GM18861 (cell line): ENCODE measurements around the gene B4GALT5.
"Not testable (repeated sequence)": the region's sequence is repeated elsewhere in the genome, so short reads cannot be mapped to it uniquely, and the experiment has no call there.

ENCODE experiments used
- ATAC-seq: cut with Tn5 transposase; IDR thresholded peaks from one replicate; pipeline ENCODE4 v1.9.1; 2021; ENCODE audit not compliant: unreplicated experiment

Gene B4GALT5

GRCh38 chr20:49737260-49737659 is 23.6 kb upstream of the B4GALT5 start:
- no peak for ATAC-seq

- ATAC-seq: no peak
Observed at GRCh38 chr20:49729780-49730179, 16.1 kb upstream of the B4GALT5 start.

GRCh38 chr20:49727894-49728885 is 14.5 kb upstream of the B4GALT5 start:
- ATAC-seq: no peak

DNA sequence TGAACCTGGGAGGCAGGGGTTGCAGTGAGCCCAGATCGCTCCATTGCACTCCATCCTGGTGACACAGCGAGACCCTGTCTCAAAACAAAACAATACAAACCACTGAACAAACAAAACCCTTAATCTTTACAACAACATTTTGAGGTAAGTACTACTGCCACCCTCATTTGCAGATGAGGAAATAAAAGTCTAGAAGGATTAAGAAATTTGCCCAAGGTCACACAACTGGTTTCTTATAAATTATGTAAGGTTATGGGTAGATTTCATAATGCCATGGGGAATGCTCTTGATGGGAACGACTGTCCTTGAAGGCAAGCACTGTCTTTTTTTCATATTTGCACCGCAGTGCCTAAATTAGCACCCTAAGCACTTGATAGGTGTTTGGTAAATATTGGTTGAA is 13.8 kb upstream of the B4GALT5 start:
- no peak for ATAC-seq

DNA sequence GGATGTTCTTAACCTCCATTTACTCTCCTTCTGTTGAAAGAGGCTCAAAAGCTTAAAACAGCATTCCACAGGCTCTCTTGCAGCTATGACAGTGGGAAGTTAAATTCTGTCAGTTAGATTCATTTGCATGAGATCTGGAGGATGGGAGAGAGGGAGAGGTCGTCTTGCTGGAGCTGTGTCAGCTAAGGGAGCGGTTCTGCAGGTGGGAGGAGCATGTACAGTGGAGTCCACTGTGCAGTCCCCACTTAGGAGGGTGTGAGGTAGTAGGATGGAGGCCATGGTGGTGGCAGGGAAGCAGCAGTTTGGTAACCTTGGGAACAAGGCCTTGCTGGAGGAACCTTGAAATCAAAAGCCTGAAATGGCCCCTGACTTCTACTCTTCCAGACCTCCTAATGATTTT is 12.0 kb upstream of the B4GALT5 start:
- no peak for ATAC-seq

GRCh38 chr20:49725224-49725606 is 11.5 kb upstream of the B4GALT5 start:
- not testable (repeated sequence) for ATAC-seq

- ATAC-seq: no peak
Observed at GRCh38 chr20:49724408-49725223, 10.9 kb upstream of the B4GALT5 start.

GRCh38 chr20:49723758-49724157 is 10.1 kb upstream of the B4GALT5 start:
- ATAC-seq: not testable (repeated sequence)

- not testable (repeated sequence) for ATAC-seq
Observed at GRCh38 chr20:49721326-49721725, 7.6 kb upstream of the B4GALT5 start.

GRCh38 chr20:49715466-49715865 is 1.8 kb upstream of the B4GALT5 start:
- ATAC-seq: no peak

GRCh38 chr20:49712996-49713752 is 504 bp downstream of the B4GALT5 start:
- peak; percentile 21 for ATAC-seq

DNA sequence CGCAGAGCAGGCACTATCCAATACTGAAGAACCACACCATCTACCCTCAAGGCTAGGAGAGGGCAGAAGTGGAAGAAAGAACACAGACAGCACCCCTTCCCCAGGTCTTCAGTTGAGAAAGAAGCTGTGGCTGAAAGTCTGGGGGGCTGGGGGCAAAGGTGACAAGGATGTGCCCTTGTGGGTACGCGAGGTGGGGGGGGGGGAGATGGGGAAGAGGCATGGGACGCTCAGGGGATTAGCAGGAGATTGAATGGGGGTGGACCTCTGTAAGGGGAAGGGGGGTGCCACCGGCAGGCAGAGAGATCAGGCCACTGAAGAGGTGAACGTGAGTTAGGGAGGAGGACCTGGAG is 1.1 kb downstream of the B4GALT5 start:
- no peak for ATAC-seq

GRCh38 chr20:49712118-49712517 is 1.6 kb downstream of the B4GALT5 start:
- no peak for ATAC-seq

DNA sequence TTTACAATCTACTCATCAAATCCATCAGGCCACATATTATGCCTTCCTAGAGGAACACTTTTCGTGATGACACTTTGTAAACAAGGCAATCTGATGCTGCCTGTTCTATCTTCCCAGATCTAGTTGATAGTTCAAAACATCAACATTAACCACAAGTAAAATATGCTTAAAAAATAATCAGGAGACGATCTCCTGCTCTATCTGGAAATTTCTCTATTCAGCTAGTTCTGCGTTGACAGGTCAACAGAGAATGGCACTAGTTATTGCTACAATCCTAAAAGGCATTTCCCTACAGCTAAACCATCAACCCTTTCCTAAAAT is 2.1 kb downstream of the B4GALT5 start:
- ATAC-seq: no peak

DNA sequence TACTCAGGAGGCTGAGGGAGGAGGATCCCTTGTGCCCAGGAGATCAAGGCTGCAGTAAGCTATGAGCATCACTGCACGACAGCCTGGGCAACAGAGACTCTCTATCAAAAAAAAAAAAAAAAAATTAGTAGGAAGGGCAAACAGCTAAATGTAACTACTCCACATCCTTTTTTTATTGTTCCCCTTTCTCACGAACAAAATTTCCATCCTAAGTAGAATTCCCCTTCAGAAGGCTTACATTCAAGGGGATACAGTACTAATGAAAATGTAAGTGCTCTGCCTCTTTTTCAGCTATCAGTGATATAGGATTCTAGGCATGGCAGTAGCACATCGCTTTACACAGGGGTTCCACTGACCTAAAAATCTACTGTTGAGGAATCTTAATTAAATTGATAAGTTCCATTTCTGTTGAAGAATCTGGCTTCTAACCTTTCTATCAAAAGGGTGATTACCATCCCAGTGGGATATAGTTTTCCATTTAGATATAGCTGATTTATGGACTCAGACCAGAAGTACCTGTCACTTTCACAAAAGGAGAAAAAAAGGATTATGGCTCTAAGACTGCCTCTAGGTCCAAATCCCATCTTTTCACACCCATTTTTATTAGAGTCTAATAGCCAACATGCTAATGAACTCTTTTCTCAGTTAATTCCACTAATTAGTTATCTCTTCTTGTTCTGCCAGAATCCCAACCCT is 2.6 kb downstream of the B4GALT5 start:
- no peak for ATAC-seq

GRCh38 chr20:49707118-49707517 is 6.6 kb downstream of the B4GALT5 start:
- no peak for ATAC-seq

DNA sequence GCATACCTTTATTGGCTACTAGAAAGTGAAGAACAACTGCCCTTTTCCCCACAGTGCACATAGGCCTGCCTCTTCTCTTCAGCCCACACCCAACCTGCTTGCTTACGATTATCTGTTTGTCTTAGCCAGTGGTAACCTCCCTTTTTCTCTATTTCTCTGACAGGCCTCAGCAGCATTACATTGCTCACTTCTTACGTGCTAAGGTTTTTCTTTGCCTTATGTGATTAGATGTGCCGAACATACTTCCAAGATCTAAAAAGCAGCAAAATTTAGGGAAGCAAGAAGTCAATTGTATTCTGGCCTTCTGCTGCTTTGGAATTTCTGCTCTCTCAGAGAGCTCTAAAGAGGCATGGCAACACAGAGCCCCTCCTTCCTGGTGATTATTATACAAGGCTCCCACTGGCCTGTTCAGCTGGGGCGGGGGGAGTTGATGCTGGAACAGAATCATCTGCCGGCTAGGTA is 7.0 kb downstream of the B4GALT5 start:
- ATAC-seq: no peak

- ATAC-seq: not testable (repeated sequence)
Observed at GRCh38 chr20:49705893-49706292, 7.8 kb downstream of the B4GALT5 start.

GRCh38 chr20:49705358-49705757 is 8.3 kb downstream of the B4GALT5 start:
- no peak for ATAC-seq

DNA sequence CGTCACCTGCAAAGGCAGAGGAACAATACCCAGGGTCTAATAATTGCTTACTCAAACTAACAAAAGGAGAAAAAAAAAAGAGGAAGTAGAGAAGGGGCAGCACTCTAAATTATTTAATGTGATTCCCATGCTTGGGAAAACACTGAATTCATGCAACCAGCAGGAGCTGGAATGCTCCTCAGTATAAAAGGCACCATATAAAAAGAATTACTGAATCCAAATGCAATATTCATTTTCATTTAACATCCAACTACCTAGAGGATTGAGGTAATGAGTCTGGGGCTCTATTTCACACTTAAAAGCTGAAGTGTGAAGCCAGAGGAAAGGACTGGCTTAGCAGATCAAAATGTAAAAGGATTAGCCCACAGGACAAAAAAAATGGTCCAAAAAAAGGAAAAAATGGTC is 8.7 kb downstream of the B4GALT5 start:
- no peak for ATAC-seq

DNA sequence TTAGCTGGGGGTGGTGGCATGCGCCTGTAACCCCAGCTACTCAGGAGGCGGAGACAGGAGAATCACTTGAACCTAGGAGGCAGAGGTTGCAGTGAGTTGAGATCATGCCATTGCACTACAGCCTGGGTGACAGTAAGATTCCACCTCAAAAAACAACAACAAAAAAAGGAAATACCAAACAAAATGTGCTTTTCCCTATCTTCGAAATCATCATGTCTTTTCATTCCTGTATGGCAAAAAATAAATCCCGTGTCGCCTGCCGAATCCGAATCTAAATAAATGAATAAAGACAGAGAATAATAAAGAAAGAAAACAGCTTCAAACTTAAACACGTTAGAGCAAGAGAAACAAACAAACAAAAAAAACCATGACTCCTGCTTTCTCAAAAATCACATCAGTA is 11.8 kb downstream of the B4GALT5 start:
- no peak for ATAC-seq
